Left colon (tissue), 2 donors: ENCODE results near the gene GABRA5. TPM values are rescaled to one million over a fixed set of nuclear protein-coding genes. Genes with fewer than 3 reads are reported as not detected.

Experiments used
- ATAC-seq: fragments of 200-7000 bp; cut with Tn5 transposase; one replicate; pipeline ENCODE4 v1.9.1; 2020; ENCODE audit warnings: mild to moderate bottlenecking, moderate library complexity
- DNase-seq, 2 donors: peaks; one replicate each; pipeline ENCODE4 v3.0.0-alpha.2; 2020
- intact Hi-C, 2 donors: fragments of 100-400 bp; cut with DNase I in 1 of 2; cut with micrococcal nuclease in 1 of 2; formaldehyde crosslinking; loops; one replicate each; pipeline versions ENCODE4 v1.11.2 to v1.14.0; 2022; cut with DNase I, micrococcal nuclease
- total RNA-seq, 2 donors: library from RNA; stranded (reverse); fragmentation: NEBNext Ultra II Directional; extraction: Animal tissue kit (Norgen Biotek cat#: 25700); gene quantifications; one replicate each; pipeline ENCODE4 v1.2.1, GENCODE V29; 2021
- donor health status: DM: no; HTN: no; CAD: no.
- donor health status: DM: yes; HTN: yes; CAD: no.

The GABRA5 gene
- total RNA-seq, 2 donors from 2014 or later, result not detected

DNA sequence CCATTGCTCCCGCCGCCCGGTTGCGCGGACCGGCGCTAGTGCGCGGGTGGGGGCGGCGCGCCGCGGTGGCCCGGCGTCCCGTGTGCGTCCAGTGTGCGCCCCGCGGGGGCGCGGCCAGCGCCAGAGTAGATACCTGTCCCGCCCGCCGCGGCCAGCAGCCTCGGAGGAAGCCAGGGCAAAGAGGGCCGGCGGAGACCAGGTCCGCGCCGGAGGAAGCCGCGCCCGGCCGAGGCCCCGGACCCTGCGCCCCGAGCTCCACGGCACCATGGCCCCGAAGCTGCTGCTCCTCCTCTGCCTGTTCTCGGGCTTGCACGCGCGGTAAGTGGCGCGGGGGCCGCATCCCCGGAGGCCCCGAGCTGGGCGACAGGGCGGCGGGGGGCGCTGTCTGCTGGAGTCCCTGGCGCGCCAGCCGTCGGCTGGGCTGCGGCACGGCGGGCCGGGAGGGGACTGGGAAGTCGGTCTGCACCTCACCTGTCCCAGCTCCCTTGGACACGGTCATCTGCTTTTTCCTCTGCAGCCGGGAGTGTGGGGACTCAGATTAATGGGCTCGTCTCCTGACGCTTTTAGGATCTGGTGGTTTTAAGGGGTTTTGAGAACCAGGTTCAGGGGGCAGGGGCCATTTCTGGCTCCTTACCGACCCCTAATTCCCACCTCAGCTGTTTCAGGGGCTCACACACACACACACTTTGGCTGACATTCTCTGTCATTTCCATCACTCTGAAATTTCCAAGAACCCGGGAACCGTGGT is 104.6 kb downstream of the GABRA5 start:
- DNase-seq, result no peak
- no peak for ATAC-seq
- intact Hi-C loops, result no loop called here

DNA sequence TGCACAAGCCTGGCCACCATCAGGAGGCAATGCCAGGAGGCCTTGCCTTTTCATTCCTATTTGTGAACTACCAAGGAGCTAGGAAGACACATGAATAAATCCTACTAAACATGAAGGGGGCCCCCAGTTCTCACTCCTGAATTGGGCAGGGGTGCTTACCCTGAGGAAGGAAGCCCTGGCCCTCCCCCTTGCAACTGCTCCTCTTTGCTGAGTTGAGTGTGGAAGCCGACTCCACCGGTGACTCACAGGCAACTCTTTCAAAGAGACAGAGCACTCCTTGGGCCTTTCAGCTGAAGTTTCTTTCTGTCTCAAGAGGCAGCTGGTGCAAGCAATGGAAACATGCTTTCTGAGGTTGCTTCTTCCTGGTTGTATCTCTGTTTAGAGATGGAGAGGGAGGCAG is 105.8 kb downstream of the GABRA5 start:
- DNase-seq, result no peak
- no peak for ATAC-seq
- intact Hi-C loops, result no loop called here

DNA sequence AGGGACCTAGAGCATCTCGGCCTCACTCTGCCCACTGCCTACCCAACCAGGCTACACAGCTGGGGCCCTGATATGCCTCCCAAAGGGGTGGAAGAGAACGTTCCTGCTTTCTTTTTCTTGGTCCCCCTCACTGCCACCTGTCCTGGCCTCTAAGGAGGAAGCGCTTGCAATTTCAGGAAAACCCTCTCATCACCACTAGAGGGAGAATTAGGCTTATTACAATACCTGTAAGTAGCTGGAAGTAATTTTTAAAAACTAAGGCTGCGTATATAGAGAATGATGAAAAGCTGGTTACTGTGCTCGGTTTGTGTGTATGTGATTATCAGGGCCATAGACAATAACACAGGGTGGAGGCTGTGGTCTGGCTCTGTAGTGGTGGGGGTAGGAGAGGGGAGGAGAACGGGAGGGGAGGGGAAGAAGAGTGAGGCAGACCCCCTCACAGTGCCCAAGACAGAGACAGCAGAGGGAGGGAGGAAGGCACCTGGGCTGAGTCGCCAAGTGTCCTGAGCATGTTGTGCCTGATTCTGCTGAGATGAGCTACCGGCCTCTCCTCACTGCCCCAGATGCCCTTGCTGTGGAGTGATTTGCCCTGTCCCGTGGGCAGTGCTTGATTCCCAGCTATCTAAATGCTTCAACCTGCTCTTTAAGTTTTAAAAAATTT is 107.4 kb downstream of the GABRA5 start:
- intact Hi-C loops, result no loop called here
- DNase-seq (no peak), ATAC-seq (no peak)

DNA sequence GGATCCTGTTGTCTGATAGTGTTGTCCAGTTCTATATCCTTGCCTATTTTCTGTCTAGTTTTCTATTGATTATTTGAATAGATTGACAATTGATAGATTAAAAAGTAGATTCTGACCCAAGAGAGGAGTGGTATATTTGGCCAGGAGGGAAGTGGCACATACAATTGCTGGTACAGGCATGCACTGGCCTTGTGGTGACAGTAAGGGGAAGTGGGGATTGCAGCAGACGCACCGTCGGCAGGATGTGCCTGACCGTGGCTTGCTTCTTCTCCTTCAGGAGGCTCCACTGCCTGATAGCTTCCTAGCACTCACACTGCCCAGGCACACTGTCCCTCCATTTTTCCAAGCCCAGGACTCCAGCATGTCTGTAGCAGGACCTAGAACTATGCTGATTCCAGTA is 114.6 kb downstream of the GABRA5 start:
- intact Hi-C loops, result no loop called here
- ATAC-seq (no peak), DNase-seq (no peak)

DNA sequence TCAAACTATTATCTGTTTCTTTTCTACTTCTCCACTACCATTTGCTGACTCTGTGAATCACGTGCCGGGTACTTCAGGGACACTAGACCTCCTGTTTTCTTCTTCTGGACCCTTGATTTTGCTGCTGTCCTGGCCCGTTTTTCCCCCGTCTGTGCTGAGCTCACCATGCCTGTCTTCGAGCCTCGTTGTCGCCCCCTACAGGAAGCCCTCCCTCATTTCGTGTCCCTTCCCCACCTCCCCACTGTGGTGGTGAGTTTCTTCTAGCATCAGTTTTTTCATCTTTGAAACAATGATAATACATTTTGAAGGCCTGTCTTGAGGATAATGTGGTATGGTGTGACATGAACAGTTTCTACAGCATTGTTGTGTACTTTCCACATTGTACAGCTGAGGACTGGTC is 117.0 kb downstream of the GABRA5 start:
- DNase-seq (no peak), ATAC-seq (no peak)
- intact Hi-C loops, result no loop called here

DNA sequence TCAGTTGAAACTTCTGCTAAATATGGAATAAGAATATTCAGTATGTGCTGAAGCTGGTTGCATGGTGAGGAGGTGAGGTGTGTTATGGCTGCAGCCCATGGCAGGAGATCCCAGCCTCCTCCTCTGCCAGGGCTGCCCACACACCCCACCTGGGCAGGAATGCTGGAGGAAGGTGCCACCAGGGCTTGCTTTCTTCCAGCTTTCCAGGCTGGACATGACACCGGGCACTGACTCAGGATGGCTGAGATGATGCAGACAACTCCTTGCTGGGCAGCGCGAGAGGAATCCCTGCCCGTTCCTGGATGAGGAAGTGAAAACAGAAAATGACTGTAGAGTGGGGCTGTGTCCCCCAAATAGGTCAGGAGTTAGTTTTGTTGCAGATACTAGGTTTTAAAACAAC is 118.2 kb downstream of the GABRA5 start:
- DNase-seq (no peak), ATAC-seq (no peak)
- intact Hi-C loops, result no loop called here

DNA sequence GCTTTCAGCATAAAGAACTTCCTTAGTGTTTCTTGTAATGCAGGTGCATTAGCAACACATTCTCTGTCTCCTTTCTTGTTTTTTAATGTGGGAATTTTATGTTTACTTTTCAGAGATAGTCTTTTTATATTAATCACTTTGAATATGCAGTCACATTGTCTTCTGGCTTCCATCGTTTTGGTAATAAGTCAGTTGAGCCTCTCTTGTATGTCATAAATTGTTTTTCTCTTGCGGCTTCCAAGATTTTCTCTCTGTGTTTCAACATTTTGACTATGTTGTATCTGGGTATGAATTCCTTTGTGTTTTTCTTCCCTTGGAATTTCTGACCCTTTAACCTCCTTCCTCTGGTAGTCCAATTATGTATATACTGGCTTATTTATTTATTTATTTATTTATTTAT is 129.4 kb downstream of the GABRA5 start:
- intact Hi-C loops, result no loop called here
- DNase-seq (no peak), ATAC-seq (no peak)

Other genes with a start within 250 kb of the GABRA5 start
- 1 to 10 TPM; 2.5 to 5.5 TPM for gene GABRB3, start 94.0 kb upstream of the GABRA5 start, total RNA-seq
- not detected for gene GABRG3, start 104.1 kb downstream of the GABRA5 start, total RNA-seq